HEK293 (cell line): ENCODE results near the gene CAMK2G.

Experiments used
- CTCF ChIA-PET: fragments of 350-600 bp; formaldehyde crosslinking; extraction: SDS; loops from one replicate; lab custom pipeline; 2021; ENCODE audit warnings: antibody characterized with exemption; lab: Yijun Ruan, JAX
- POLR2A ChIA-PET: fragments of 300-600 bp; formaldehyde crosslinking; extraction: SDS; loops from one replicate; lab custom pipeline; 2020; ENCODE audit warnings: antibody characterized with exemption, inconsistent platforms; lab: Yijun Ruan, JAX
- H3K27ac ChIP-seq: fragments of 200-500 bp; sonication (Bioruptor generic); 2 replicates; pipeline ENCODE4 v1.5.1; 2014; ENCODE audit warnings: low read depth, low read length, control low read depth, inconsistent platforms; ENCODE audit errors: extremely low read depth
- H3K36me3 ChIP-seq, 2 experiments: fragments of 200-500 bp in 1 of 2; sonication (Bioruptor generic) in 1 of 2; 1 replicate in 1 of 2; 2 replicates in 1 of 2; pipeline ENCODE4 v1.5.1; 2014 to 2017; ENCODE audit warnings: inconsistent platforms in 2 of 2, low read length in 2 of 2; ENCODE audit not compliant: control insufficient read depth in 2 of 2, insufficient read depth in 1 of 2
- H3K4me1 ChIP-seq: fragments of 200-500 bp; sonication (Bioruptor generic); 2 replicates; pipeline ENCODE4 v1.5.1; 2014; ENCODE audit warnings: mild to moderate bottlenecking, low read length, inconsistent platforms; ENCODE audit not compliant: control insufficient read depth, insufficient read depth
- H3K4me3 ChIP-seq: 2 replicates; pipeline ENCODE4 v1.5.1; 2011; ENCODE audit warnings: low read depth, mild to moderate bottlenecking, control low read depth, low read length, moderate library complexity
- H3K9me3 ChIP-seq: fragments of 200-500 bp; sonication (Bioruptor generic); 2 replicates; pipeline ENCODE4 v1.5.1; 2014; ENCODE audit warnings: low read depth, low read length, inconsistent platforms; ENCODE audit not compliant: control insufficient read depth, insufficient read depth
- GLIS2 ChIP-seq: fragments of 450-650 bp; formaldehyde crosslinking; IDR thresholded peaks from 2 replicates; pipeline ENCODE4 v1.5.1; 2016; ENCODE audit warnings: missing biosample characterization, missing genetic modification characterization
- HOXD13 ChIP-seq: sonication (generic); formaldehyde crosslinking; IDR thresholded peaks from 2 replicates; pipeline ENCODE4 v1.8.0; 2022; ENCODE audit warnings: missing genetic modification reagents, borderline replicate concordance
- REPIN1 ChIP-seq: fragments of 450-650 bp; formaldehyde crosslinking; IDR thresholded peaks from 2 replicates; pipeline ENCODE4 v1.5.1; 2017; ENCODE audit warnings: missing biosample characterization, missing genetic modification characterization, low read depth
- SCRT1 ChIP-seq: fragments of 450-650 bp; formaldehyde crosslinking; IDR thresholded peaks from 2 replicates; pipeline ENCODE4 v1.5.1; 2016; ENCODE audit warnings: missing biosample characterization, missing genetic modification characterization, borderline replicate concordance
- SCRT2 ChIP-seq: fragments of 450-650 bp; formaldehyde crosslinking; IDR thresholded peaks from 2 replicates; pipeline ENCODE4 v1.5.1; 2016; ENCODE audit warnings: missing biosample characterization, missing genetic modification characterization
- ZBTB1 ChIP-seq: fragments of 450-650 bp; formaldehyde crosslinking; IDR thresholded peaks from 2 replicates; pipeline ENCODE4 v1.5.1; 2016; ENCODE audit warnings: missing biosample characterization, missing genetic modification characterization
- ZBTB7A ChIP-seq: fragments of 450-650 bp; formaldehyde crosslinking; IDR thresholded peaks from 2 replicates; pipeline ENCODE4 v1.5.1; 2016; ENCODE audit warnings: low read depth, missing biosample characterization, missing genetic modification characterization
- ZFP37 ChIP-seq: fragments of 450-650 bp; formaldehyde crosslinking; IDR thresholded peaks from 2 replicates; pipeline ENCODE4 v1.5.1; 2016; ENCODE audit warnings: missing biosample characterization, missing genetic modification characterization
- ZNF133 ChIP-seq: fragments of 450-650 bp; formaldehyde crosslinking; IDR thresholded peaks from 2 replicates; pipeline ENCODE4 v1.5.1; 2016; ENCODE audit warnings: missing biosample characterization, missing genetic modification characterization
- ZNF140 ChIP-seq: fragments of 450-650 bp; formaldehyde crosslinking; IDR thresholded peaks from 2 replicates; pipeline ENCODE4 v1.5.1; 2016; ENCODE audit warnings: missing biosample characterization, missing genetic modification characterization
- ZNF184 ChIP-seq: fragments of 450-650 bp; IDR thresholded peaks from 2 replicates; pipeline ENCODE4 v1.5.1; 2018; ENCODE audit warnings: missing biosample characterization, mild to moderate bottlenecking, missing genetic modification characterization
- ZNF266 ChIP-seq: fragments of 450-650 bp; formaldehyde crosslinking; IDR thresholded peaks from 2 replicates; pipeline ENCODE4 v1.5.1; 2016; ENCODE audit warnings: missing biosample characterization, missing genetic modification characterization, low read depth
- ZNF292 ChIP-seq: fragments of 450-650 bp; formaldehyde crosslinking; IDR thresholded peaks from 2 replicates; pipeline ENCODE4 v1.5.1; 2016; ENCODE audit warnings: low read depth, missing biosample characterization, missing genetic modification characterization, borderline replicate concordance
- ZNF324 ChIP-seq: fragments of 450-650 bp; formaldehyde crosslinking; IDR thresholded peaks from 2 replicates; pipeline ENCODE4 v1.5.1; 2016; ENCODE audit warnings: missing biosample characterization, missing genetic modification characterization
- ZNF394 ChIP-seq: fragments of 450-650 bp; formaldehyde crosslinking; IDR thresholded peaks from 2 replicates; pipeline ENCODE4 v1.5.1; 2016; ENCODE audit warnings: missing biosample characterization, missing genetic modification characterization, mild to moderate bottlenecking, moderate library complexity, borderline replicate concordance
- ZNF626 ChIP-seq: fragments of 450-650 bp; sonication (Bioruptor Pico); formaldehyde crosslinking; IDR thresholded peaks from 2 replicates; pipeline ENCODE4 v1.5.1; 2018; ENCODE audit warnings: missing biosample characterization, missing genetic modification characterization, inconsistent platforms
- TF ChIP-seq, protein P1 (sequence below): fragments of 450-650 bp; formaldehyde crosslinking; conservative IDR thresholded peaks from 2 replicates; pipeline ENCODE4 v1.5.1; 2016; ENCODE audit warnings: low read depth, missing biosample characterization, missing genetic modification characterization
- TF ChIP-seq, protein P2 (sequence below): fragments of 450-650 bp; formaldehyde crosslinking; IDR thresholded peaks from 2 replicates; pipeline ENCODE4 v1.5.1; 2016; ENCODE audit warnings: missing biosample characterization, missing genetic modification characterization

CAMK2G gene

DNA sequence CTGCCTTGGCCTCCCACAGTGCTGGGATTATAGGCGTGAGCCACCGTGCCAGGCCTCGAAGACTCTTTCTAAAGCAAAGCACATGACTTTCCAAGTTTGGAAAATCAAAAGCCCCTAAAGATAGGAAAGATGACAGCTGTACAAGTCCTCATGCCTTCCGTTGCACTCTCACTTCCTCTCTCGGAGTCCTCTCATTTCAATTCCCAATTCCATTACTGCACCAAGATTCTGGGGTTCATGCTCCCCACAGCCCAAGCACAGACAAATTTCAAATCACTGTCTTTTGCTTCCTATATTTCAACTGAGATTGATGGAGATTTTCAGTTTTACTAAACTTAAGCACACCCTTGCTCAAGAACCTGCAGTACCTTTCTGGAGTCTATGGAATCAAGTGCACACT lies 25.7 kb upstream of the CAMK2G start:
- Histone ChIP-seq H3K36me3 (no peaks in the 10 kb centered on the region), H3K4me3 (no peak overlapping the region), H3K4me1 (no peaks in the 10 kb centered on the region), H3K9me3 (no peaks in the 10 kb centered on the region), H3K27ac (no peak overlapping the region)
- TF ChIP-seq ZNF140: no peak
- TF ChIP-seq HOXD13 (CRISPR knock-in tag): no peak
- no peak for TF ChIP-seq ZNF292 (tag by site-specific recombination)
- no peak for TF ChIP-seq ZNF394
- no peak for TF ChIP-seq ZNF133 (tag by site-specific recombination)
- TF ChIP-seq, protein P1, sequence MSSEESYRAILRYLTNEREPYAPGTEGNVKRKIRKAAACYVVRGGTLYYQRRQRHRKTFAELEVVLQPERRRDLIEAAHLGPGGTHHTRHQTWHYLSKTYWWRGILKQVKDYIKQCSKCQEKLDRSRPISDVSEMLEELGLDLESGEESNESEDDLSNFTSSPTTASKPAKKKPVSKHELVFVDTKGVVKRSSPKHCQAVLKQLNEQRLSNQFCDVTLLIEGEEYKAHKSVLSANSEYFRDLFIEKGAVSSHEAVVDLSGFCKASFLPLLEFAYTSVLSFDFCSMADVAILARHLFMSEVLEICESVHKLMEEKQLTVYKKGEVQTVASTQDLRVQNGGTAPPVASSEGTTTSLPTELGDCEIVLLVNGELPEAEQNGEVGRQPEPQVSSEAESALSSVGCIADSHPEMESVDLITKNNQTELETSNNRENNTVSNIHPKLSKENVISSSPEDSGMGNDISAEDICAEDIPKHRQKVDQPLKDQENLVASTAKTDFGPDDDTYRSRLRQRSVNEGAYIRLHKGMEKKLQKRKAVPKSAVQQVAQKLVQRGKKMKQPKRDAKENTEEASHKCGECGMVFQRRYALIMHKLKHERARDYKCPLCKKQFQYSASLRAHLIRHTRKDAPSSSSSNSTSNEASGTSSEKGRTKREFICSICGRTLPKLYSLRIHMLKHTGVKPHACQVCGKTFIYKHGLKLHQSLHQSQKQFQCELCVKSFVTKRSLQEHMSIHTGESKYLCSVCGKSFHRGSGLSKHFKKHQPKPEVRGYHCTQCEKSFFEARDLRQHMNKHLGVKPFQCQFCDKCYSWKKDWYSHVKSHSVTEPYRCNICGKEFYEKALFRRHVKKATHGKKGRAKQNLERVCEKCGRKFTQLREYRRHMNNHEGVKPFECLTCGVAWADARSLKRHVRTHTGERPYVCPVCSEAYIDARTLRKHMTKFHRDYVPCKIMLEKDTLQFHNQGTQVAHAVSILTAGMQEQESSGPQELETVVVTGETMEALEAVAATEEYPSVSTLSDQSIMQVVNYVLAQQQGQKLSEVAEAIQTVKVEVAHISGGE (tag by site-specific recombination): no peak
- TF ChIP-seq REPIN1 (tag by site-specific recombination): no peak
- no peak for TF ChIP-seq ZBTB1 (tag by site-specific recombination)
- TF ChIP-seq GLIS2: no peak
- TF ChIP-seq ZNF266 (tag by site-specific recombination): no peak
- no peak for TF ChIP-seq ZFP37 (tag by site-specific recombination)
- TF ChIP-seq, protein P2, sequence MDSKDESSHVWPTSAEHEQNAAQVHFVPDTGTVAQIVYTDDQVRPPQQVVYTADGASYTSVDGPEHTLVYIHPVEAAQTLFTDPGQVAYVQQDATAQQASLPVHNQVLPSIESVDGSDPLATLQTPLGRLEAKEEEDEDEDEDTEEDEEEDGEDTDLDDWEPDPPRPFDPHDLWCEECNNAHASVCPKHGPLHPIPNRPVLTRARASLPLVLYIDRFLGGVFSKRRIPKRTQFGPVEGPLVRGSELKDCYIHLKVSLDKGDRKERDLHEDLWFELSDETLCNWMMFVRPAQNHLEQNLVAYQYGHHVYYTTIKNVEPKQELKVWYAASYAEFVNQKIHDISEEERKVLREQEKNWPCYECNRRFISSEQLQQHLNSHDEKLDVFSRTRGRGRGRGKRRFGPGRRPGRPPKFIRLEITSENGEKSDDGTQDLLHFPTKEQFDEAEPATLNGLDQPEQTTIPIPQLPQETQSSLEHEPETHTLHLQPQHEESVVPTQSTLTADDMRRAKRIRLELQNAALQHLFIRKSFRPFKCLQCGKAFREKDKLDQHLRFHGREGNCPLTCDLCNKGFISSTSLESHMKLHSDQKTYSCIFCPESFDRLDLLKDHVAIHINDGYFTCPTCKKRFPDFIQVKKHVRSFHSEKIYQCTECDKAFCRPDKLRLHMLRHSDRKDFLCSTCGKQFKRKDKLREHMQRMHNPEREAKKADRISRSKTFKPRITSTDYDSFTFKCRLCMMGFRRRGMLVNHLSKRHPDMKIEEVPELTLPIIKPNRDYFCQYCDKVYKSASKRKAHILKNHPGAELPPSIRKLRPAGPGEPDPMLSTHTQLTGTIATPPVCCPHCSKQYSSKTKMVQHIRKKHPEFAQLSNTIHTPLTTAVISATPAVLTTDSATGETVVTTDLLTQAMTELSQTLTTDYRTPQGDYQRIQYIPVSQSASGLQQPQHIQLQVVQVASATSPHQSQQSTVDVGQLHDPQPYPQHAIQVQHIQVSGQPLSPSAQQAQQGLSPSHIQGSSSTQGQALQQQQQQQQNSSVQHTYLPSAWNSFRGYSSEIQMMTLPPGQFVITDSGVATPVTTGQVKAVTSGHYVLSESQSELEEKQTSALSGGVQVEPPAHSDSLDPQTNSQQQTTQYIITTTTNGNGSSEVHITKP (tag by site-specific recombination): no peak
- ChIA-PET POLR2A (no interaction called here), CTCF (interaction anchor here (1.3 to 4.8 kb wide), 3 partner anchors 11 to 57 kb away, joined by 4 to 41 read pairs (median 4); no protein-coding TSS in a partner anchor)

DNA sequence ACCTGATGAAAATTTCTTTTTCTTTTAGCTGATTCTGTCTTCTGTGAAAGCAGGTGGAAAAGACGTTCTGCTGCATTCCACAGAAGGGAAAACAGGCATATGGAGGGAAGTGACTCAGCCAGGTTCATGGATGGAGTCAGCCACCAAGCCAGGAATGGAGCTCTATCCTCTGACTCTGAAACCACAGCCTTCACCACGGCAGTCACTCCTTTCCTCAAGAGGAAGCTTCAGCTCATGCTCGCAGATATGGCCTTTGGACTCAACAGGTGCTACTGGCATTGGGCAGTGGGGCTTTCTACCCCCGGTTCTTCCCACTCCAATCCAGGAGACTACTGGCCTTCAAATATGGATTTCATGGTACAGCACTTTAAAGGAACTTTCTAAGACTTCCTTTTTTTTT lies 25.1 kb upstream of the CAMK2G start:
- Histone ChIP-seq H3K27ac (no peak overlapping the region), H3K9me3 (no peaks in the 10 kb centered on the region), H3K4me1 (no peaks in the 10 kb centered on the region), H3K4me3 (no peak overlapping the region), H3K36me3 (no peaks in the 10 kb centered on the region)
- POLR2A ChIA-PET: interaction anchor here (0.7 kb wide), 1 partner anchor 51 kb away, joined by 5 read pairs; no protein-coding TSS in a partner anchor
- CTCF ChIA-PET: interaction anchor here (0.6 to 4.8 kb wide), 7 partner anchors 11 to 225 kb away, joined by 3 to 41 read pairs (median 4); no protein-coding TSS in a partner anchor
- TF ChIP-seq ZNF626 (tag by site-specific recombination) (no peak), ZNF324 (no peak), ZNF184 (tag by site-specific recombination) (no peak), SCRT2 (tag by site-specific recombination) (peak; percentile 86), ZNF140 (no peak), ZBTB7A (tag by site-specific recombination) (no peak), SCRT1 (tag by site-specific recombination) (peak; percentile 83)
- TF ChIP-seq, all 188 proteins: peak for 2
